Hepatocyte (in vitro differentiated cells): Measurements from ENCODE around the gene DDX4. TPM values are rescaled to one million over a fixed set of nuclear protein-coding genes. Genes with fewer than 3 reads are reported as not detected.

Experiments
- DNase-seq: peaks from one replicate; pipeline ENCODE4 v3.0.0-alpha.2; 2016; ENCODE audit warnings: low spot score
- H2AFZ ChIP-seq: fragments of 200-600 bp; sonication (generic); 2 replicates; pipeline ENCODE4 v1.6.0; 2016; ENCODE audit warnings: antibody characterized with exemption, mild to moderate bottlenecking
- H3K27ac ChIP-seq: fragments of 200-600 bp; sonication (generic); 2 replicates; pipeline ENCODE4 v1.5.1; 2016; ENCODE audit warnings: mild to moderate bottlenecking
- H3K27me3 ChIP-seq: fragments of 200-600 bp; sonication (generic); 2 replicates; pipeline ENCODE4 v1.6.1; 2016
- H3K36me3 ChIP-seq: fragments of 200-600 bp; sonication (generic); replicated peaks from 2 replicates; pipeline ENCODE4 v1.5.1; 2016; ENCODE audit warnings: low read depth; ENCODE audit not compliant: insufficient read depth
- H3K4me1 ChIP-seq: fragments of 200-600 bp; sonication (generic); 2 replicates; pipeline ENCODE4 v1.5.1; 2016; ENCODE audit warnings: mild to moderate bottlenecking, moderate library complexity; ENCODE audit not compliant: insufficient read depth
- H3K4me2 ChIP-seq: fragments of 200-600 bp; sonication (generic); 2 replicates; pipeline ENCODE4 v1.6.0; 2016
- H3K4me3 ChIP-seq: fragments of 200-600 bp; sonication (generic); 2 replicates; pipeline ENCODE4 v1.5.1; 2016; ENCODE audit warnings: mild to moderate bottlenecking
- H3K79me2 ChIP-seq: fragments of 200-600 bp; sonication (generic); 2 replicates; pipeline ENCODE4 v1.6.0; 2017; ENCODE audit warnings: mild to moderate bottlenecking
- H3K9me2 ChIP-seq: fragments of 200-600 bp; sonication (generic); replicated peaks from 2 replicates; pipeline ENCODE4 v1.6.0; 2017; ENCODE audit warnings: mild to moderate bottlenecking; ENCODE audit not compliant: insufficient read depth
- H3K9me3 ChIP-seq: fragments of 200-600 bp; sonication (generic); 2 replicates; pipeline ENCODE4 v1.5.1; 2016; ENCODE audit warnings: low read depth, mild to moderate bottlenecking
- H4K20me1 ChIP-seq: fragments of 200-600 bp; sonication (generic); 2 replicates; pipeline ENCODE4 v1.6.0; 2016; ENCODE audit warnings: mild to moderate bottlenecking; ENCODE audit not compliant: insufficient read depth, poor library complexity, severe bottlenecking
- CTCF ChIP-seq: fragments of 200-600 bp; sonication (generic); IDR thresholded peaks from 2 replicates; pipeline ENCODE4 v1.5.1; 2016; ENCODE audit warnings: antibody characterized with exemption, mild to moderate bottlenecking; ENCODE audit not compliant: poor library complexity
- EZH2 ChIP-seq: fragments of 200-600 bp; sonication (generic); IDR thresholded peaks from 2 replicates; pipeline ENCODE4 v1.6.1; 2016; ENCODE audit warnings: antibody characterized with exemption, mild to moderate bottlenecking, borderline replicate concordance
- EZH2phosphoT487 ChIP-seq: fragments of 200-600 bp; sonication (generic); IDR thresholded peaks from one replicate; pipeline ENCODE4 v1.6.1; 2018; ENCODE audit warnings: antibody characterized with exemption, mild to moderate bottlenecking, low read depth, moderate library complexity; ENCODE audit not compliant: unreplicated experiment, severe bottlenecking
- WGBS: methylation state at CpG from one replicate; pipeline ENCODE4 v1.1.6; 2016; ENCODE audit warnings: low lambda C conversion rate; ENCODE audit errors: missing lambda C conversion rate; 5-methylcytosine and 5-hydroxymethylcytosine counted together
- polyA plus RNA-seq: library from polyadenylated mRNA; unstranded; fragments of >200 nt; fragmentation: Nextera tagmentation; extraction: Ambion mirVana; gene quantifications from 2 replicates; pipeline ENCODE4 v1.2.1, GENCODE V29; 2016
- total RNA-seq: library from RNA; depleted of rRNA; stranded (reverse); fragments of >200 nt; gene quantifications from 2 replicates; pipeline ENCODE4 v1.2.3, GENCODE V29; 2014

The DDX4 gene
- total and polyA plus RNA-seq, 2 experiments from 2014 or later: 0.17 TPM; not detected in 1

- TF ChIP-seq EZH2 (no peak), EZH2phosphoT487 (no peak), CTCF (no peak)
- no peak for DNase-seq
- H3K9me3 ChIP-seq: no peaks in the 10 kb centered on the region
- no peak overlapping the region for H2AFZ ChIP-seq
- whole genome bisulfite sequencing: 100% methylated on average over 1 of the region's 1 CpG
- no peaks in the 10 kb centered on the region for H3K4me1 ChIP-seq
- H3K4me3 ChIP-seq: no peak overlapping the region
- no peak overlapping the region for H3K4me2 ChIP-seq
- no peak overlapping the region for H3K27ac ChIP-seq
- H3K79me2 ChIP-seq: no peaks in the 10 kb centered on the region
- no peaks in the 10 kb centered on the region for H3K9me2 ChIP-seq
- H3K36me3 ChIP-seq: no peaks in the 10 kb centered on the region
- no peaks in the 10 kb centered on the region for H3K27me3 ChIP-seq
- no peaks in the 10 kb centered on the region for H4K20me1 ChIP-seq
Observed at GRCh38 chr5:55734658-55735057, 3.2 kb upstream of the DDX4 start.

GRCh38 chr5:55742778-55743177 is 4.9 kb downstream of the DDX4 start:
- H3K36me3 ChIP-seq: no peaks in the 10 kb centered on the region
- no peaks in the 10 kb centered on the region for H3K4me1 ChIP-seq
- no peak for TF ChIP-seq CTCF
- no peak overlapping the region for H3K27ac ChIP-seq
- 95% methylated on average over 3 of the region's 3 CpGs for WGBS
- DNase-seq: no peak
- no peaks in the 10 kb centered on the region for H4K20me1 ChIP-seq
- H3K4me2 ChIP-seq: no peak overlapping the region
- H3K9me3 ChIP-seq: no peaks in the 10 kb centered on the region
- H3K27me3 ChIP-seq: no peaks in the 10 kb centered on the region
- no peaks in the 10 kb centered on the region for H3K79me2 ChIP-seq
- H3K4me3 ChIP-seq: no peak overlapping the region
- no peaks in the 10 kb centered on the region for H3K9me2 ChIP-seq
- H2AFZ ChIP-seq: no peak overlapping the region

- no peak overlapping the region for H2AFZ ChIP-seq
- H3K4me2 ChIP-seq: no peak overlapping the region
- no peaks in the 10 kb centered on the region for H3K9me2 ChIP-seq
- H3K79me2 ChIP-seq: no peaks in the 10 kb centered on the region
- H3K36me3 ChIP-seq: no peaks in the 10 kb centered on the region
- no peaks in the 10 kb centered on the region for H3K27me3 ChIP-seq
- no peak overlapping the region for H3K27ac ChIP-seq
- no peak for DNase-seq
- 58% methylated on average over 2 of the region's 2 CpGs for WGBS
- H3K9me3 ChIP-seq: no peaks in the 10 kb centered on the region
- TF ChIP-seq CTCF (no peak), EZH2phosphoT487 (no peak), EZH2 (no peak)
- H3K4me1 ChIP-seq: no peaks in the 10 kb centered on the region
- H3K4me3 ChIP-seq: no peak overlapping the region
- no peaks in the 10 kb centered on the region for H4K20me1 ChIP-seq
Observed at GRCh38 chr5:55747778-55748318, 10.0 kb downstream of the DDX4 start.

- no peak overlapping the region for H3K27ac ChIP-seq
- H3K4me1 ChIP-seq: no peaks in the 10 kb centered on the region
- no peaks in the 10 kb centered on the region for H3K79me2 ChIP-seq
- H2AFZ ChIP-seq: no peak overlapping the region
- WGBS: 71% methylated on average over 2 of the region's 2 CpGs
- no peak overlapping the region for H3K4me2 ChIP-seq
- no peaks in the 10 kb centered on the region for H3K27me3 ChIP-seq
- TF ChIP-seq EZH2phosphoT487 (no peak), CTCF (no peak), EZH2 (no peak)
- no peaks in the 10 kb centered on the region for H3K36me3 ChIP-seq
- no peaks in the 10 kb centered on the region for H4K20me1 ChIP-seq
- H3K9me2 ChIP-seq: no peaks in the 10 kb centered on the region
- H3K4me3 ChIP-seq: no peak overlapping the region
- DNase-seq: no peak
- H3K9me3 ChIP-seq: no peaks in the 10 kb centered on the region
Observed at GRCh38 chr5:55749387-55749786, 11.5 kb downstream of the DDX4 start.
